OCI-LY7 (cell line): ENCODE data around the gene TMEM272. TPM values are rescaled to one million over a fixed set of nuclear protein-coding genes. Genes with fewer than 3 reads are reported as not detected.

Experiments
- BruUV-seq: library from RNA; stranded (reverse); fragments of 400-500 nt; replicated peaks from 2 replicates; lab custom pipeline; 2021; lab: Mats Ljungman, UMichigan
- CTCF ChIA-PET: fragments of 300-600 bp; sonication (Branson Sonifier 250); formaldehyde crosslinking; loops from one replicate; lab custom pipeline; 2022; ENCODE audit warnings: antibody characterized with exemption; ENCODE audit not compliant: unreplicated experiment; lab: Charles Lee
- POLR2A ChIA-PET: fragments of 300-600 bp; sonication (Branson Sonifier 250); formaldehyde crosslinking; loops from one replicate; lab custom pipeline; 2022; ENCODE audit warnings: antibody characterized with exemption; lab: Charles Lee
- DNase-seq: peaks from one replicate; pipeline ENCODE4 v3.0.0-alpha.2; 2015; ENCODE audit warnings: low spot score
- H2AFZ ChIP-seq: fragments of 200-600 bp; sonication (generic), shearing (Covaris generic); 2 replicates; pipeline ENCODE4 v1.6.1; 2014; ENCODE audit warnings: mild to moderate bottlenecking, antibody characterized with exemption, low read length, moderate library complexity
- H3K27ac ChIP-seq: fragments of 200-600 bp; sonication (generic); 2 replicates; pipeline ENCODE4 v1.5.1; 2014; ENCODE audit warnings: mixed run types, low read depth, mild to moderate bottlenecking, moderate library complexity, low read length, inconsistent platforms; ENCODE audit not compliant: poor library complexity, severe bottlenecking
- H3K36me3 ChIP-seq: fragments of 200-600 bp; sonication (generic); 2 replicates; pipeline ENCODE4 v1.6.1; 2014; ENCODE audit warnings: mild to moderate bottlenecking, antibody characterized with exemption, low read length, moderate library complexity, mixed read lengths; ENCODE audit not compliant: insufficient read depth
- H3K4me1 ChIP-seq: fragments of 200-600 bp; sonication (generic); 2 replicates; pipeline ENCODE4 v1.5.1; 2014; ENCODE audit warnings: mild to moderate bottlenecking, low read length; ENCODE audit not compliant: insufficient read depth, poor library complexity, severe bottlenecking
- H3K4me2 ChIP-seq: fragments of 200-600 bp; sonication (generic); 2 replicates; pipeline ENCODE4 v1.6.1; 2014; ENCODE audit warnings: mild to moderate bottlenecking, low read length
- H3K4me3 ChIP-seq: fragments of 200-600 bp; sonication (generic); 2 replicates; pipeline ENCODE4 v1.5.1; 2014; ENCODE audit warnings: mild to moderate bottlenecking, low read depth, low read length; ENCODE audit not compliant: poor library complexity, severe bottlenecking
- H3K79me2 ChIP-seq: fragments of 200-600 bp; sonication (generic); 2 replicates; pipeline ENCODE4 v1.6.1; 2016; ENCODE audit warnings: low read depth, mild to moderate bottlenecking, low read length, moderate library complexity, mixed read lengths; ENCODE audit not compliant: insufficient read depth
- H3K9me2 ChIP-seq: fragments of 200-600 bp; sonication (generic); 2 replicates; pipeline ENCODE4 v1.6.1; 2016; ENCODE audit warnings: mild to moderate bottlenecking, low read length, mixed read lengths; ENCODE audit not compliant: insufficient read depth
- H3K9me3 ChIP-seq: fragments of 200-600 bp; sonication (generic); 2 replicates; pipeline ENCODE4 v1.6.1; 2014; ENCODE audit warnings: mild to moderate bottlenecking, mixed run types, low read length, mixed read lengths
- H4K20me1 ChIP-seq: fragments of 200-600 bp; sonication (generic); 2 replicates; pipeline ENCODE4 v1.6.1; 2014; ENCODE audit warnings: mild to moderate bottlenecking, antibody characterized with exemption, low read length, moderate library complexity, mixed read lengths; ENCODE audit not compliant: insufficient read depth
- CTCF ChIP-seq: fragments of 200-600 bp; sonication (generic); conservative IDR thresholded peaks from 2 replicates; pipeline ENCODE4 v1.5.1; 2014; ENCODE audit warnings: mild to moderate bottlenecking, antibody characterized with exemption, low read length, moderate library complexity, mixed read lengths
- EZH2phosphoT487 ChIP-seq: fragments of 200-600 bp; sonication (generic); IDR thresholded peaks from 2 replicates; pipeline ENCODE4 v1.6.1; 2018; ENCODE audit warnings: low read depth, borderline replicate concordance, mild to moderate bottlenecking, mixed run types, antibody characterized with exemption, low read length, moderate library complexity, mixed read lengths
- intact Hi-C: fragments of 100-400 bp; cut with micrococcal nuclease; formaldehyde crosslinking; loops from one replicate; pipeline ENCODE4 v1.10.0; 2022; ENCODE audit not compliant: unreplicated experiment
- total RNA-seq, 2 experiments: library from RNA; depleted of rRNA in 1 of 2; stranded (reverse); fragments of >200 nt in 1 of 2; shearing (Covaris generic) in 1 of 2; gene quantifications; 2 replicates each; pipeline ENCODE4 v1.2.3, GENCODE V29; 2014 to 2022

Gene TMEM272
- total RNA-seq, 2 experiments from 2014 or later: 0.41 to 0.46 TPM

- Histone ChIP-seq H3K27ac (no peak overlapping the region), H3K4me2 (no peak overlapping the region), H3K36me3 (peaks cover 4% of the 10 kb centered on the region; the same call in 1 of the 2 replicates), H3K4me1 (no peaks in the 10 kb centered on the region), H3K9me3 (no peaks in the 10 kb centered on the region), H3K4me3 (no peak overlapping the region), H2AFZ (no peak overlapping the region), H4K20me1 (no peaks in the 10 kb centered on the region), H3K9me2 (no peaks in the 10 kb centered on the region), H3K79me2 (no peaks in the 10 kb centered on the region)
- BruUV-seq: no TSS peak
- intact Hi-C loops: no loop called here
- POLR2A ChIA-PET: interaction anchor here (0.8 kb wide), 1 partner anchor 18 kb away, joined by 3 read pairs; no protein-coding TSS in a partner anchor
- no peak for DNase-seq
- TF ChIP-seq CTCF (no peak), EZH2phosphoT487 (no peak)
- CTCF ChIA-PET: no interaction called here
Observed at GRCh38 chr13:51763486-51763885, 81.5 kb downstream of the TMEM272 start.

Other genes starting within 250 kb of the TMEM272 start
- 3.4 and 3.5 TPM in 2 replicates for gene DHRS12, start 41.0 kb downstream of the TMEM272 start, total RNA-seq (2014; rRNA removed; shearing (Covaris generic))
- 11.9 and 12.5 TPM in 2 replicates for gene DHRS12, start 41.0 kb downstream of the TMEM272 start, total RNA-seq (2022)
- gene CCDC70, start 16.8 kb upstream of the TMEM272 start, total RNA-seq (2014; rRNA removed; shearing (Covaris generic)): not detected in 2 replicates
- gene CCDC70, start 16.8 kb upstream of the TMEM272 start, total RNA-seq (2022): not detected in 2 replicates
- gene ATP7B, start 166.3 kb upstream of the TMEM272 start, total RNA-seq (2014; rRNA removed; shearing (Covaris generic)): 0.39 and 0.76 TPM in 2 replicates
- 0.40 and 0.53 TPM in 2 replicates for gene ATP7B, start 166.3 kb upstream of the TMEM272 start, total RNA-seq (2022)
- 11.6 and 14.1 TPM in 2 replicates for gene ALG11, start 167.2 kb upstream of the TMEM272 start, total RNA-seq (2014; rRNA removed; shearing (Covaris generic))
- gene ALG11, start 167.2 kb upstream of the TMEM272 start, total RNA-seq (2022): 19.4 and 25.0 TPM in 2 replicates
- gene UTP14C, start 179.5 kb upstream of the TMEM272 start, total RNA-seq (2014; rRNA removed; shearing (Covaris generic)): 7.3 and 9.0 TPM in 2 replicates
- gene UTP14C, start 179.5 kb upstream of the TMEM272 start, total RNA-seq (2022): 10.0 and 11.5 TPM in 2 replicates